ENCODE results near the gene CDIP1. TPM values are rescaled to one million over a fixed set of nuclear protein-coding genes. Genes with fewer than 3 reads are reported as not detected.
A peak's percentile ranks its signal among the peaks of the same experiment; 100 is the strongest.

Gene CDIP1
- total and polyA plus RNA-seq, 9 of the 15 experiments (the other 6 are each of a cell fraction or from before 2014, with no cell fraction given): 0.29 TPM; not detected in 8

GRCh38 chr16:4489030-4489429 is 49.5 kb downstream of the CDIP1 start:
- H3K79me2 ChIP-seq (ENCODE audit: control insufficient read depth, insufficient read depth, low read length): peaks cover 20% of the 10 kb centered on the region

GRCh38 chr16:4488499-4488967 is 50.0 kb downstream of the CDIP1 start:
- no peak overlapping the region for H3K9ac ChIP-seq (ENCODE audit: insufficient read depth in 1 of 2, low read depth in 2 of 2, low read length in 2 of 2)
- no peak overlapping the region for H3K4me2 ChIP-seq (ENCODE audit: insufficient read depth, low read length)
- POLR2A ChIA-PET: interaction anchor here (1.2 to 2.1 kb wide), 2 partner anchors 11 to 91 kb away, joined by 3 to 10 read pairs; no protein-coding TSS in a partner anchor
- in situ Hi-C loops (cut with MboI) (no loop called here), intact Hi-C loops (cut with micrococcal nuclease) (no loop called here)
- CTCF ChIA-PET (ENCODE audit: low intra/inter-chr PET ratio): interaction anchor here (0.6 kb wide), 1 partner anchor 29 kb away, joined by 3 read pairs; no protein-coding TSS in a partner anchor
- H3K36me3 ChIP-seq (ENCODE audit: control insufficient read depth, insufficient read depth, low read length): peaks cover 62% of the 10 kb centered on the region; the same call in 1 of the 3 replicates
- no peak overlapping the region for H3K27ac ChIP-seq (ENCODE audit: extremely low read depth, low read depth, low read length)
- ATAC-seq (no peak), FAIRE-seq (no peak), DNase-seq (ENCODE audit: extremely low read depth in 1 of 4, low spot score in 3 of 4) (no peak)
- H4K20me1 ChIP-seq (replicated peaks; ENCODE audit: control insufficient read depth, insufficient read depth, low read length): 0 out of 2 replicates have a peak, but pooled peaks cover 5% of the 10 kb centered on the region
- TF ChIP-seq, protein P1, sequence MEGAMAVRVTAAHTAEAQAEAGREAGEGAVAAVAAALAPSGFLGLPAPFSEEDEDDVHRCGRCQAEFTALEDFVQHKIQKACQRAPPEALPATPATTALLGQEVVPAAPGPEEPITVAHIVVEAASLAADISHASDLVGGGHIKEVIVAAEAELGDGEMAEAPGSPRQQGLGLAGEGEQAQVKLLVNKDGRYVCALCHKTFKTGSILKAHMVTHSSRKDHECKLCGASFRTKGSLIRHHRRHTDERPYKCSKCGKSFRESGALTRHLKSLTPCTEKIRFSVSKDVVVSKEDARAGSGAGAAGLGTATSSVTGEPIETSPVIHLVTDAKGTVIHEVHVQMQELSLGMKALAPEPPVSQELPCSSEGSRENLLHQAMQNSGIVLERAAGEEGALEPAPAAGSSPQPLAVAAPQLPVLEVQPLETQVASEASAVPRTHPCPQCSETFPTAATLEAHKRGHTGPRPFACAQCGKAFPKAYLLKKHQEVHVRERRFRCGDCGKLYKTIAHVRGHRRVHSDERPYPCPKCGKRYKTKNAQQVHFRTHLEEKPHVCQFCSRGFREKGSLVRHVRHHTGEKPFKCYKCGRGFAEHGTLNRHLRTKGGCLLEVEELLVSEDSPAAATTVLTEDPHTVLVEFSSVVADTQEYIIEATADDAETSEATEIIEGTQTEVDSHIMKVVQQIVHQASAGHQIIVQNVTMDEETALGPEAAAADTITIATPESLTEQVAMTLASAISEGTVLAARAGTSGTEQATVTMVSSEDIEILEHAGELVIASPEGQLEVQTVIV (CRISPR knock-in tag; IDR thresholded peaks at IDR 0.05; ENCODE audit: borderline replicate concordance): no peak
- TF ChIP-seq ZNF12 (CRISPR knock-in tag; IDR thresholded peaks at IDR 0.05) (no peak), ZBTB17 (CRISPR knock-in tag; IDR thresholded peaks at IDR 0.05) (no peak), CBFB (CRISPR knock-in tag; IDR thresholded peaks at IDR 0.05) (no peak), E2F3 (CRISPR knock-in tag; IDR thresholded peaks at IDR 0.05) (no peak), KAT7 (CRISPR knock-in tag; IDR thresholded peaks at IDR 0.05; ENCODE audit: borderline replicate concordance) (no peak)
- H3K9me1 ChIP-seq (ENCODE audit: control insufficient read depth, insufficient read depth, low read length): no peaks in the 10 kb centered on the region
- H3K4me1 ChIP-seq (replicated peaks in 1 of 2; ENCODE audit: control insufficient read depth in 2 of 2, insufficient read depth in 2 of 2, low read length in 2 of 2): peaks cover 0 to 5% of the 10 kb centered on the region in 2 experiments; a peak in 2 of 5 replicates
- H2AFZ ChIP-seq (ENCODE audit: low read depth, low read length): no peak overlapping the region
- H3K9me3 ChIP-seq (replicated peaks; ENCODE audit: control insufficient read depth, insufficient read depth, low read depth, low read length): no peaks in the 10 kb centered on the region
- H3K4me3 ChIP-seq: no peak overlapping the region
- peaks cover 17% of the 10 kb centered on the region for H3K79me2 ChIP-seq (ENCODE audit: control insufficient read depth, insufficient read depth, low read length)
- 78% methylated on average over 1 of the region's 1 CpG for WGBS (ENCODE audit: insufficient coverage, low coverage, missing lambda C conversion rate)
- no TSS peak for BruUV-seq (replicated peaks)
- H3K27me3 ChIP-seq (ENCODE audit: control insufficient read depth in 2 of 2, insufficient read depth in 2 of 2, low read length in 2 of 2): no peaks in the 10 kb centered on the region

More at GRCh38 chr16:4489030-4489429, 49.5 kb downstream of the CDIP1 start:
- H4K20me1 ChIP-seq (replicated peaks; ENCODE audit: control insufficient read depth, insufficient read depth, low read length): 0 out of 2 replicates have a peak, but pooled peaks cover 5% of the 10 kb centered on the region
- H3K9ac ChIP-seq (ENCODE audit: insufficient read depth in 1 of 2, low read depth in 2 of 2, low read length in 2 of 2): no peak overlapping the region
- H3K27ac ChIP-seq (ENCODE audit: extremely low read depth, low read depth, low read length): peak overlapping the region; percentile 33; the same call in 1 of the 3 replicates
- no peak overlapping the region for H3K4me2 ChIP-seq (ENCODE audit: insufficient read depth, low read length)
- H3K36me3 ChIP-seq (ENCODE audit: control insufficient read depth, insufficient read depth, low read length): peaks cover 60% of the 10 kb centered on the region; the same call in 1 of the 3 replicates
- peaks cover 0 to 5% of the 10 kb centered on the region in 2 experiments; a peak in 2 of 5 replicates for H3K4me1 ChIP-seq (replicated peaks in 1 of 2; ENCODE audit: control insufficient read depth in 2 of 2, insufficient read depth in 2 of 2, low read length in 2 of 2)
- H2AFZ ChIP-seq (ENCODE audit: low read depth, low read length): no peak overlapping the region
- 87% methylated on average over 5 of the region's 5 CpGs for WGBS (ENCODE audit: insufficient coverage, low coverage, missing lambda C conversion rate)
- no TSS peak for BruUV-seq (replicated peaks)
- no peak for DNase-seq (ENCODE audit: extremely low read depth in 1 of 4, low spot score in 3 of 4)
- H3K9me3 ChIP-seq (replicated peaks; ENCODE audit: control insufficient read depth, insufficient read depth, low read depth, low read length): no peaks in the 10 kb centered on the region
- TF ChIP-seq FOSL1 (tag; conservative IDR thresholded peaks at IDR 0.05) (0 out of 2 replicates have a peak, but pooled peaks have one; percentile 27), HMG20B (CRISPR knock-in tag; IDR thresholded peaks at IDR 0.05) (no peak)
- H3K27me3 ChIP-seq (ENCODE audit: control insufficient read depth in 2 of 2, insufficient read depth in 2 of 2, low read length in 2 of 2): no peaks in the 10 kb centered on the region
- ChIA-PET CTCF (ENCODE audit: low intra/inter-chr PET ratio) (no interaction called here), POLR2A (interaction anchor here (1.7 to 2.1 kb wide), 2 partner anchors 11 to 13 kb away, joined by 6 to 10 read pairs; partner anchors contain the start of gene HMOX2)
- intact Hi-C loops (cut with micrococcal nuclease): no loop called here
- no peak for FAIRE-seq
- H3K9me1 ChIP-seq (ENCODE audit: control insufficient read depth, insufficient read depth, low read length): no peaks in the 10 kb centered on the region
- H3K4me3 ChIP-seq: no peak overlapping the region
- ATAC-seq: peak; percentile 36; the same call in 1 of the 3 replicates
- in situ Hi-C loops (cut with MboI): no loop called here
